GM23248 (cell line): Measurements from ENCODE around the gene NECAP2. TPM values are rescaled to one million over a fixed set of nuclear protein-coding genes. Genes with fewer than 3 reads are reported as not detected.

ENCODE experiments used
- DNase-seq: peaks from one replicate; pipeline ENCODE4 v3.0.0-alpha.2; 2015
- H2AFZ ChIP-seq: fragments of 200-600 bp; sonication (generic); 2 replicates; pipeline ENCODE4 v1.6.1; 2016; ENCODE audit warnings: antibody characterized with exemption
- H3F3A ChIP-seq: fragments of 200-600 bp; sonication (generic); 2 replicates; pipeline ENCODE4 v1.6.1; 2016; ENCODE audit warnings: mild to moderate bottlenecking, antibody characterized with exemption, mixed run types; ENCODE audit not compliant: insufficient read depth
- H3K27ac ChIP-seq: fragments of 200-600 bp; sonication (generic); 2 replicates; pipeline ENCODE4 v1.5.1; 2016; ENCODE audit warnings: mild to moderate bottlenecking
- H3K27me3 ChIP-seq: fragments of 200-600 bp; sonication (generic); replicated peaks from 2 replicates; pipeline ENCODE4 v1.6.1; 2016; ENCODE audit warnings: mild to moderate bottlenecking; ENCODE audit not compliant: insufficient read depth
- H3K36me3 ChIP-seq: fragments of 200-600 bp; sonication (generic); 2 replicates; pipeline ENCODE4 v1.6.1; 2016; ENCODE audit warnings: low read depth, mild to moderate bottlenecking
- H3K4me1 ChIP-seq: fragments of 200-600 bp; sonication (generic); 2 replicates; pipeline ENCODE4 v1.6.1; 2016; ENCODE audit warnings: mild to moderate bottlenecking; ENCODE audit not compliant: insufficient read depth
- H3K4me2 ChIP-seq: fragments of 200-600 bp; sonication (generic); one replicate; pipeline ENCODE4 v1.6.1; 2016; ENCODE audit warnings: mild to moderate bottlenecking; ENCODE audit not compliant: unreplicated experiment
- H3K4me3 ChIP-seq: fragments of 200-600 bp; sonication (generic); 2 replicates; pipeline ENCODE4 v1.5.1; 2016; ENCODE audit warnings: mild to moderate bottlenecking
- H3K79me2 ChIP-seq: fragments of 200-600 bp; sonication (generic); 2 replicates; pipeline ENCODE4 v1.6.1; 2016; ENCODE audit warnings: mild to moderate bottlenecking; ENCODE audit not compliant: insufficient read depth
- H3K9ac ChIP-seq: fragments of 200-600 bp; sonication (generic); 2 replicates; pipeline ENCODE4 v1.6.1; 2016; ENCODE audit warnings: mild to moderate bottlenecking
- H3K9me2 ChIP-seq: fragments of 200-600 bp; sonication (generic); 2 replicates; pipeline ENCODE4 v1.6.1; 2016; ENCODE audit warnings: mixed run types, mild to moderate bottlenecking, moderate library complexity; ENCODE audit not compliant: insufficient read depth
- H3K9me3 ChIP-seq: fragments of 200-600 bp; sonication (generic); one replicate; pipeline ENCODE4 v1.6.1; 2017; ENCODE audit warnings: low read depth
- H4K20me1 ChIP-seq: fragments of 200-600 bp; sonication (generic); 2 replicates; pipeline ENCODE4 v1.6.0; 2016; ENCODE audit not compliant: insufficient read depth
- EZH2 ChIP-seq: fragments of 200-600 bp; sonication (generic); IDR thresholded peaks from 2 replicates; pipeline ENCODE4 v1.6.1; 2018; ENCODE audit warnings: antibody characterized with exemption, mild to moderate bottlenecking; ENCODE audit not compliant: insufficient read depth, poor library complexity, severe bottlenecking
- EZH2phosphoT487 ChIP-seq: fragments of 200-600 bp; sonication (generic); IDR thresholded peaks from 2 replicates; pipeline ENCODE4 v1.6.1; 2018; ENCODE audit warnings: antibody characterized with exemption, moderate library complexity, mild to moderate bottlenecking, low read depth; ENCODE audit not compliant: insufficient read depth
- WGBS, 2 experiments: methylation state at CpG; one replicate each; pipeline ENCODE4 v1.1.6; 2015 to 2017; ENCODE audit warnings: low lambda C conversion rate in 2 of 2, low coverage in 1 of 2; ENCODE audit errors: missing lambda C conversion rate in 2 of 2; 5-methylcytosine and 5-hydroxymethylcytosine counted together
- in situ Hi-C: fragments of 300-500 bp; cut with MboI; formaldehyde crosslinking; loops from 2 replicates; pipeline ENCODE4 v1.15.0; 2020
- polyA plus RNA-seq: library from polyadenylated mRNA; unstranded; fragments of >200 nt; fragmentation: Nextera tagmentation; extraction: Ambion mirVana; gene quantifications from 2 replicates; pipeline ENCODE4 v1.2.1, GENCODE V29; 2016
- total RNA-seq: library from RNA; depleted of rRNA; stranded (reverse); fragments of >200 nt; shearing (Covaris generic); gene quantifications from 2 replicates; pipeline ENCODE4 v1.2.3, GENCODE V29; 2014

The NECAP2 gene
- total and polyA plus RNA-seq, 2 experiments from 2014 or later, result 102 to 117 TPM

DNA sequence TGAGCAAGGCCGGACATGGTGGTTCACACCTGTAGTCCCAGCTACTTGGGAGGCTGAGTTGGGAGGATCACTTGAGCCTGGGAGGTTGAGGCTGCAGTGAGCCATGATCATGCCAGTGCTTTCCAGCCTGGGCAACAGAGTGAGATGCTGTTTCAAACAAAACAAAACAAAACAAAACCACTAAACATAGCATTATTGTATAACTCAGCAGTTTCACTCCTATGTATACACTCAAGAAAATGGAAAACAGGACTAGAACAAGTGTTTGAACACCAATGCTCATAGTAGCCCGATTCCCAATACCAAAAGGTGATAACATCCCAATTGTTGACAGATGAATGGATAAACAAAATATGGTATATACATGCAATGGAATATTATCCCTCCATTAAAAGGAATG lies 2.0 kb upstream of the NECAP2 start:
- Histone ChIP-seq H3F3A (no peaks in the 10 kb centered on the region), H3K27ac (no peak overlapping the region), H3K36me3 (peaks cover 11% of the 10 kb centered on the region; the same call in 1 of the 2 replicates), H3K9ac (no peak overlapping the region), H3K4me2 (no peak overlapping the region), H4K20me1 (no peaks in the 10 kb centered on the region), H3K9me2 (no peaks in the 10 kb centered on the region), H3K4me3 (no peak overlapping the region), H2AFZ (peak overlapping the region; percentile 31; the same call in 1 of the 2 replicates), H3K4me1 (no peaks in the 10 kb centered on the region), H3K79me2 (peaks cover 30% of the 10 kb centered on the region), H3K9me3 (no peaks in the 10 kb centered on the region), H3K27me3 (no peaks in the 10 kb centered on the region)
- WGBS, 2 experiments, result 72 to 73% methylated on average over 2 of the region's 2 CpGs
- no peak for TF ChIP-seq EZH2phosphoT487
- no peak for TF ChIP-seq EZH2
- in situ Hi-C loops, result no loop called here
- DNase-seq, result no peak

DNA sequence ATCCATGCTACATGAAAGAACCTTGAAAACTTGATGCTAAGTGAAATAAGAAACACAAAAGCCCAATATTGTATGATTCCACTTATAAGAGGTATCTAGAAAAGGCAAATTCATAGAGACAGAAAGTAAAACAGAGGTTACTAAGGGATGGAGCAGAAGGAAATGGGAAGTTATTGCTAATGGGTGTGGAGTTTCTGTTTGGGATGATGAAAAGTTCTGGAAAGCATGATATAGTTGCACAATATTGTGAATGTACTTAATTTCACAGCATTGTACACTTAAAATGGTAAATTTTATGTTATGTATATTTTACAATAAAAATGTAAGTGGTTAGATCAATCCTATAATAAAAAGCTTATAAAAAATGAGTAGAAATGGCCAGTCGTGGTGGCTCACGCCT lies 1.6 kb upstream of the NECAP2 start:
- Histone ChIP-seq H3K27me3 (no peaks in the 10 kb centered on the region), H3K4me2 (no peak overlapping the region), H2AFZ (peak overlapping the region; percentile 31; the same call in 1 of the 2 replicates), H3K9me3 (no peaks in the 10 kb centered on the region), H3K4me3 (no peak overlapping the region), H3K79me2 (peaks cover 34% of the 10 kb centered on the region), H4K20me1 (no peaks in the 10 kb centered on the region), H3K9ac (no peak overlapping the region), H3F3A (no peaks in the 10 kb centered on the region), H3K9me2 (no peaks in the 10 kb centered on the region), H3K4me1 (no peaks in the 10 kb centered on the region), H3K36me3 (peaks cover 11% of the 10 kb centered on the region; the same call in 1 of the 2 replicates), H3K27ac (no peak overlapping the region)
- WGBS, 2 experiments, result 83 to 84% methylated on average over 2 of the region's 2 CpGs
- peak; percentile 13 for DNase-seq
- in situ Hi-C loops, result no loop called here
- TF ChIP-seq EZH2 (no peak), EZH2phosphoT487 (no peak)

DNA sequence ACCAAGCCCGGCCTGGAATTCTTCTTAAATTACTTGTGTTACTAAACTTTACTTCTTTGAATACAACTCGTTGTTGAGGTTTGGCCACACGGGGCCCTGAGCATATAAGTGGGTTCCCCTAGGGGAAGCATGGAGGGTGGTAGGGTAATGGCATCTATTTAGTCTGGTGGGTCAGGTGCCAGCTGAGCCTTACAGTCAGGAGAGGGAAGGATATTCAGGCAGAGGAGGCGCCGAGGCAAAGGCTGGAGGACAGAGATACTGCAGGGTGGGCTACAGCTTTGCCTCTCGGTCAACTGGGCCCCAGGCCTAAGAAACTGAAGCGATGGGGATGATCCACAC lies 424 bp upstream of the NECAP2 start:
- Histone ChIP-seq H3K27ac (peak overlapping the region; percentile 15; the same call in 1 of the 2 replicates), H4K20me1 (no peaks in the 10 kb centered on the region), H3K4me2 (peak overlapping the region; percentile 49), H3K9ac (peak overlapping the region; percentile 91), H2AFZ (peak overlapping the region; percentile 97), H3K36me3 (peaks cover 11% of the 10 kb centered on the region; the same call in 1 of the 2 replicates), H3K4me1 (no peaks in the 10 kb centered on the region), H3K27me3 (no peaks in the 10 kb centered on the region), H3K9me2 (no peaks in the 10 kb centered on the region), H3F3A (no peaks in the 10 kb centered on the region), H3K4me3 (peak overlapping the region; percentile 100), H3K9me3 (no peaks in the 10 kb centered on the region), H3K79me2 (peaks cover 46% of the 10 kb centered on the region)
- WGBS, 2 experiments, result 37 to 41% methylated on average over 7 of the region's 7 CpGs
- no peak for TF ChIP-seq EZH2
- no peak for TF ChIP-seq EZH2phosphoT487
- DNase-seq, result no peak
- in situ Hi-C loops, result no loop called here

DNA sequence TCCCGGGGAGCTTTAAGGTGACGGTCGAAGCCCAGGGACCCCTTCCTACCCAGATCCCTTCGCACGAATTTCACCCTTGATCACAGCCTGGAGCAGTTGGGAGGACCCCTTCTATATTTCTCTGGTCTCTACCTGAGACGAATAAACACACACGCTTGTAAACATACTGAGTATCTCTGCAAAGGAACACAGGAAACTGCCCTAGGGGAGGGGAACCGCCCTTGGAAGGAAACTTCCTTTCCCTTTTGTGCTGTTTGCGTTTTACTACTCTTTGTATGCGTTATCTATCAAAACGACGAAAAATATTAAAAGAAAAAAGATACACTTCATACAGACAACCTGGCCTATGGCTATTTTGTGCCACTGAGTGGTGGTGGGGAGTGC lies 750 bp downstream of the NECAP2 start:
- in situ Hi-C loops, result no loop called here
- H3K79me2 ChIP-seq, result peaks cover 58% of the 10 kb centered on the region
- DNase-seq, result peak; percentile 53

DNA sequence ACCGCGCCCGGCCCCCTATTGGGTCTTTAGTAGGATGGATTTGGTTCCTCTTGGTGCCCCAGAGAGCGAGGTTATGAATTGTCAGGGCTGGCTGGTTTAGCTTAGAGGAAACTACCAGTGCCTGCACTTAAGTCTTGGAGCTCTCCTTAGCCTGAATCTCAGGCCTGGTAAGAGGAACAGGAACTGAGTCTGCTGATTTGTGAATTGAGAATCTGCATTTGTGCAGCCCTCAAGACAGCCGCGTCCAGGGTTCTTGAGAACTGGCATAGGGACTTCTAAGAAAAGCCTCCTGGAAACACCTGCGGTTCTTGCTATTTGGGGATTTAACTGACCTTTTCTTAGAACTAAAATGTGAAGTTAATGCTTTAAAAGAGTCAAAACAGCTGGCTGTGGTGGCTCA lies 1.7 kb downstream of the NECAP2 start:
- no peaks in the 10 kb centered on the region for H3F3A ChIP-seq
- H3K36me3 ChIP-seq, result peaks cover 11% of the 10 kb centered on the region; the same call in 1 of the 2 replicates
- 94% methylated on average over 7 of the region's 7 CpGs for WGBS, 2 experiments
- no peaks in the 10 kb centered on the region for H3K9me3 ChIP-seq
- in situ Hi-C loops, result no loop called here
- no peaks in the 10 kb centered on the region for H3K27me3 ChIP-seq
- no peak for DNase-seq
- H3K9ac ChIP-seq, result peak overlapping the region; percentile 91; the same call in 1 of the 2 replicates
- peaks cover 68% of the 10 kb centered on the region for H3K79me2 ChIP-seq
- no peak overlapping the region for H3K4me2 ChIP-seq
- H2AFZ ChIP-seq, result no peak overlapping the region
- H4K20me1 ChIP-seq, result no peaks in the 10 kb centered on the region
- H3K9me2 ChIP-seq, result no peaks in the 10 kb centered on the region
- peak overlapping the region; percentile 100 for H3K4me3 ChIP-seq
- no peak overlapping the region for H3K27ac ChIP-seq
- no peaks in the 10 kb centered on the region for H3K4me1 ChIP-seq
- TF ChIP-seq EZH2 (no peak), EZH2phosphoT487 (no peak)

More for the DNA sequence above, 750 bp downstream of the NECAP2 start:
- H2AFZ ChIP-seq, result peak overlapping the region; percentile 97
- 0 to 3% methylated on average over 12 of the region's 12 CpGs for WGBS, 2 experiments
- no peaks in the 10 kb centered on the region for H3F3A ChIP-seq
- peak overlapping the region; percentile 100 for H3K4me3 ChIP-seq
- no peaks in the 10 kb centered on the region for H3K27me3 ChIP-seq
- TF ChIP-seq EZH2phosphoT487, result no peak
- TF ChIP-seq EZH2, result no peak
- H3K27ac ChIP-seq, result peak overlapping the region; percentile 29
- H3K9me3 ChIP-seq, result no peaks in the 10 kb centered on the region
- peak overlapping the region; percentile 90 for H3K4me2 ChIP-seq
- H3K9me2 ChIP-seq, result no peaks in the 10 kb centered on the region
- H3K36me3 ChIP-seq, result peaks cover 11% of the 10 kb centered on the region; the same call in 1 of the 2 replicates
- H3K4me1 ChIP-seq, result no peaks in the 10 kb centered on the region
- peak overlapping the region; percentile 91 for H3K9ac ChIP-seq
- H4K20me1 ChIP-seq, result no peaks in the 10 kb centered on the region
